COLO668 (cell line): ENCODE results near the gene TNRC6A.
"Not testable (repeated sequence)": the region's sequence is repeated elsewhere in the genome, so short reads cannot be mapped to it uniquely, and the experiment has no call there.

ENCODE experiments used
- DNase-seq: peaks from one replicate; lab custom pipeline; 2025; ENCODE audit not compliant: unreplicated experiment; lab: John Stamatoyannopoulos, UW

The TNRC6A gene

GRCh38 chr16:24841291-24841690 is 111.8 kb downstream of the TNRC6A start:
- no peak for DNase-seq

GRCh38 chr16:24844101-24845030 is 114.9 kb downstream of the TNRC6A start:
- DNase-seq, result no peak

DNA sequence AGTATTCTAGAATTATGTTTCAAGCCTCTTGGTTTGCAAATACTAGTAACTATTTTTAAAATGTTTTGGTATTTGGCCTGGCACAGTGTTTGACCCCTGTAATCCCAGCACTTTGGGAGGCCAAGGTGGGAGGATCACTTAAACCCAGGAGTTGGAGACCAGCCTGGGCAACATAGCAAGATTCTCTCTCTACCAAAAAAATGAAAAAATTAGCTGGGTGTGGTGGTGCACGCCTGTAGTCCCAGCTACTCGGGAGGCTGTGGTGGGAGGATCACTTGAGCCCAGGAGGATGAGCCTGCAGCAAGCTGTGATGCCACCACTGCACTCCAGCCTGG is 115.5 kb downstream of the TNRC6A start:
- DNase-seq, result not testable (repeated sequence)

DNA sequence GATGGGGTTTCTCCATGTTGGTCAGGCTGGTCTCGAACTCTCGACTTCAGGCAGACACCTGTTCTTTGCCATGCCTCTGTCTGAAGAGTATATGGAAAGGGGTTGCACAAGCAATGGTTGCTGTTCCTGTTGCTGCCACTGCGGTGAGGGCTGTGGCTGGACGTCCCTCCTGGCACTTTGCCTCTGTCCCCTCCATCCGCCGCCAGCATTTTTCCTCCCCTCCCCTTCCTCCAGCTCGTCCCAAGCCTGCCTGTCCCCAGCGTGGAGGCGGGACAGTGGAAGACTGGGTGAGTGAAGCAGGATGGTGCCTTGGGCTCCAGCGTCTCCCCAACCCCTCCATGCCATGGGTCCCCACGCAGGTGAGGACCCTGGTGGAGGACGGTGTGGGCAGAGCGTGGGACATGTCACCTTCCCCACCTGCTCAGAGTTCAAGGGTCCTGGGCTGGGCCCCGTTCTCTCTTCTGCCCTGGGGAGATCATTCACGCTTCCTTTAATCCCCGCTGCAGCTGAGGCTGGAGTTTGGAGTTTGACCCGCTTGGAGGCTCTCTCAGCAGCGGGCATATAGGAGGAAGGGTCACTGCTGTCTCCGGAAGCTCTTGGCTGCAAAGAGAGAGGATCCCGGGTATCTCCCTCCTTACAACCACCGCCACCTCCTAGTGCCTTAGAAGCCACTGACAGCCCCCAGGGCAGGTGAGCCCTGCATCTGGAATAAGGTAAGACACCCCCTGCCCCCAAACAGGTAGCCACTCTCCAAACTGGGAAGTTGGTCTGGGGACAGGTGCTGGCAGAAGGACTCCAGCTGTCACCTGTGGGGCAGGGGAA is 116.5 kb downstream of the TNRC6A start, which contains the start of gene SLC5A11:
SLC5A11 (plus strand) TSS at position 238 of the 822 bp plus-strand sequence. CDS start 12,681 bp downstream, outside the sequence.
- DNase-seq, result no peak

- no peak for DNase-seq
Observed at GRCh38 chr16:24846548-24847357, 117.3 kb downstream of the TNRC6A start.

DNA sequence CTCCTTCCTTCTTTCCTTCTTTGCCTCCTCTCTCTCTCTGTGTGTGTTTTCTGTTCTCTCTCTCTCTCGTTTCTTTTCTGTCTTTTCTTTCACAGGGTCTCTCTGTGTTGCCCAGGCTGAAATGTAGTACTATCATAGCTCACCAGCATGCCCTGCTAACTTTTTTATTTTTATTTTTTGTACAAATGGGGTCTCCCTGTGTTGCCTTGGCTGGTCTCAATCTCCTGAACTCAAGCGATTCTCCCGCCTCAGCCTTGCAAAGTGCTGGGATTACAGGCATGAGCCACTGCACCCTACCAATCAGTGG is 117.9 kb downstream of the TNRC6A start:
- no peak for DNase-seq

DNA sequence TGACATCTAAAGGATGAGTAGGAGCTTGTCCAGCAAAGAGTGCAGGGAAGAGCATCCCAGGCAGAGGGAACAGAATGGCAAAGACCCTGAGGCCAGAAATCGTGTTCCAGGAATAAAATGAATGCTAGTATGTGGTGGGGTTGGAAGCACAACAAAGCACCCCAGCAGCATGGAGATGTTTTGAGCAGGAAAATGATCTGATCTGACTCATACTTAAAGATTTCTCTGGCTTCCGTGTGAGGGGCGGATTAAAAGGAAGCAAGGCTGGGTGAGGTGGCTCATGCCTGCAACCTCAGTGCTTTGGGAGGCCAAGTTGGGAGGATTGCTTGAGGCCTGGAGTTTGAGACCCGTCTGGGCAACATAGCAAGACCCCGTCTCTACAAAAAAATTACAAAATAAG is 118.6 kb downstream of the TNRC6A start:
- DNase-seq, result no peak

- DNase-seq, result no peak
Observed at GRCh38 chr16:24849641-24850040, 120.2 kb downstream of the TNRC6A start.

GRCh38 chr16:24850289-24850938 is 121.0 kb downstream of the TNRC6A start:
- no peak for DNase-seq

- no peak for DNase-seq
Observed at GRCh38 chr16:24851700-24852099, 122.2 kb downstream of the TNRC6A start.

DNA sequence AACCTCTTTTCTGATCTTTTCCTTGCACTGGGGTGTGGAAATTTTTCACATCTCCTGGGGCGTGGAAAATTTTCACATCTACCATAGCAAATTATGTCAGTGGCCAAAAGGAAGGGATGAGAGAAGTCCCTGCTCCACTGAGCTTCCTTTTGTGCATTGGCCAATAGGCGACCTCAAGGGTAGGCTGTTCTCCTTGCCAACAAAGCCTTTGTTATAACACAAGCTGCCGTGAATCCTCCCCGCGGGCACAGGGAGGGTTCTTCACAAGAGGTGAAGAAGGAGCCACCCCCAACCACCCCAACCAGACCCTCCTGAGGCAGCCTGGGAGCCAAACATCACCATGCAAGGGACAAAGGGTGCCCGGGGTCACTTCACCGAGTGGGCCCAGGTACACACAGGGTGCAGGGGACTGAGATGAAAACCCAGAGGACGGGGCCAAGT is 122.8 kb downstream of the TNRC6A start:
- DNase-seq, result no peak

DNA sequence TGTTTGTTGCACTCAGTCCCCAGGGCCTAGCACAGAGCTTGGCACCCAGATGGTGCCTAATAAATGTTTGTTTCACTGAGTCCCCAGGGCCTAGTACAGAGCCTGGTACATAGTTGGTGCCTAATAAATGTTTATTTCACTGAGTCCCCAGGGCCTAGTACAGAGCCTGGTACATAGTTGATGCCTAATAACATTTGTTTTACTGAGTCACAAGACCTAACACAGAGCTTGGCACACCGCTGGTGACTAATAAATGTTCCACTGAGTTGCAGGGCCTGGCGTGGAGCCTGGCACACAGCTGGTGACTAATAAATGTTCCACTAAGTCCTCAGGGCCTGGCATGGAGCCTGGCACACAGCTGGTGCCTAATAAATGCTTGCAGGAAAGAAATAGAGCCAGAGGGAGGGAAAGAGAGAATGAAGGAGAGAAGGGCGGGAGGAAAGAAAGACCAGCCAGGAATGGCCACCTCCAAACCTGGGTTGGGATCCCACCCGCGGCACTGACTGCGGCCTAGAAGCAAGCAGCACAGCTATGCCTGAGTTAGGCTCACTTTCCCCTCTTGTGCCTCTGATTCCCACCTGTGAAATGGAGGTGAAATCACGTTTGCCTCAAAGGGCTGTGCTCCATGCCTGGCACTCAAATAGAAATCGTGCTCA is 123.8 kb downstream of the TNRC6A start:
- DNase-seq, result no peak

- DNase-seq, result no peak
Observed at GRCh38 chr16:24853830-24854229, 124.4 kb downstream of the TNRC6A start.

DNA sequence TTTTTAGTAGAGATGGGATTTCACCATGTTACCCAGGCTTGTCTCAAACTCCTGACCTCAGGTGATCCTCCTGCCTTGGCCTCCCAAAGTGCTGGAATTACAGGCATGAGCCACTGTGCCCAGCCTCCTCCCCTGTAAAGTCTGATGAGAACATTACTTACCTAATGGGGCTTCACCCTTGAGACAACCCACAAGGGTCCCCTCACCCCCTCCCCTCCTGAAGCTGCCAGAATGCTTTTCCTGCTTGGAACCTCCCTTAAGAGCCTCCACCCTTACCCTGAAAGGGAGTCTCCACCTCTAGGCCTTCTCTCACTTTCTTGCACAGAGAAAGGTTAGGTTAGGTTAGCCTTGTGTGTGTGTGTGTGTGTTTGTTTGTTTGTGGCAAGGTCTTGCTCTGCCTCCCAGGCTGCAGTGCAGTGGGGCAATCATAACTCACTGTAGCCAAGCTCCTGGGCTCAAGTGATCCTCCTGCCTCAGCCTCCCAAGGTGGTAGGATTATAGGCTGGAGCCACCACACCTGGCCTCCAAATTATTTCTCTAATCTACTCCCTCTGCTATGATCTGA is 125.2 kb downstream of the TNRC6A start:
- DNase-seq, result no peak

GRCh38 chr16:24855678-24856077 is 126.2 kb downstream of the TNRC6A start:
- no peak for DNase-seq

GRCh38 chr16:24856871-24857270 is 127.4 kb downstream of the TNRC6A start:
- not testable (repeated sequence) for DNase-seq

DNA sequence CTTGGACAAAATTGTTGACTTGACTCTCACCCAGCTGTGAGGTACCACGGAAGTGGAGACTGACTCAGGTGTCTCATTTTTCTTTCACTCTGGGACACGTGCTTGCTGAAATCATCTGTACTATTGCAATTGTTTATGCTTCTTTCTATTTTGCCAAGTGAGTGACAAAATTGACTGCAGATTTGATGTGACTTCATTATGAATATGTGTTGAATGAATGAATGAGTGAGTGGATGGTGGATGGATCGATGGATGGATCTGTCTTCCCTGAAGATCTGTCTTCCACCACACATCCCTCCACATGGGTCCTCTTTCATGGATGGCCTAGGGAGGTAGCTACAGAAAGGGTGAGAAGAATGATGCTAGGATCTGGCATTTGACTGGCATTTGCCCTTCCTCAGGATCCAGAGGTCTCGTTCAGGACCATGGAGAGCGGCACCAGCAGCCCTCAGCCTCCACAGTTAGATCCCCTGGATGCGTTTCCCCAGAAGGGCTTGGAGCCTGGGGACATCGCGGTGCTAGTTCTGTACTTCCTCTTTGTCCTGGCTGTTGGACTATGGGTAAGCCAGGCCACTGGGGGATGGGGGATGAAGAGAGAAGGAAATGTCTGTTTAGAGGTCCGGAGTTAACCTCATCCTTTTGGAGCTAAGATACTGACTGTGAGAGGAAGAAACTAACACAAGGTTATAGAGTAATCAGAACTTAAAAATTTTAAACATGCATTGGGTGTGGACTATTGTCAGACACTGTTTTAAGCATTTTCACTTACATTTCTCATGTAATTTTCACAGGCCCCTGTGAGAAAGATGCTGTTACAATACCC is 129.0 kb downstream of the TNRC6A start:
- DNase-seq, result no peak

DNA sequence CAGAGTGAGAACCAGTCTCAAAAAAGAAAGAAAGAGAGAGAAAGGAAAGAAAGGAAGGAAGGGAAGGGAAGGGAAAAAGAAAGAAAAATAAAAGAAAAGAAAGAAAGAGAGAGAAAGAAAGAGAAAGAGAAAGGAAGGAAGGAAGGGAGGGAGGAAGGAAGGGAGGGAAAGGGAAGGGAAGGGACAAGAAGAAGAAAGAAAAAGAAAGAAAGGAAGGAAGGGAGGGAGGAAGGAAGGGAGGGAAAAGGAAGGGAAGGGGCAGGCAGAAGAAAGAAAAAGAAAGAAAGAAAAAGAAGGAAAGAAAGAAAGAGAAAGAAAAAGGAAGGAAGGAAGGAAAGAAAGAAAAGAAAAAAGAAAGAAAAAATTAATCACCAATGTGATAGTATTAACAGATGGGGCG is 132.0 kb downstream of the TNRC6A start:
- no peak for DNase-seq
